ENCODE results near the gene HSPB8. TPM values are rescaled to one million over a fixed set of nuclear protein-coding genes. Genes with fewer than 3 reads are reported as not detected.
A peak's percentile ranks its signal among the peaks of the same experiment; 100 is the strongest.

HSPB8 gene, protein sequence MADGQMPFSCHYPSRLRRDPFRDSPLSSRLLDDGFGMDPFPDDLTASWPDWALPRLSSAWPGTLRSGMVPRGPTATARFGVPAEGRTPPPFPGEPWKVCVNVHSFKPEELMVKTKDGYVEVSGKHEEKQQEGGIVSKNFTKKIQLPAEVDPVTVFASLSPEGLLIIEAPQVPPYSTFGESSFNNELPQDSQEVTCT
- 10 to 100 TPM; 18.9 to 40.1 (median 22.2) TPM for total RNA-seq (2021; fragmentation: NEBNext Ultra II Directional; extraction: Animal tissue kit (Norgen Biotek cat#: 25700))
- long read RNA-seq, transcript HSPB8-201 (3 exons, 2,152 nt), result major isoform, 140 of 143 reads
- long read RNA-seq, partial matches to known transcripts, result 0 of 143 reads
- long read RNA-seq, other reads (novel, unspliced or antisense), result 3 of 143 reads

GRCh38 chr12:119178544-119179334 is at the start of gene HSPB8:
Gene HSPB8 (plus strand): TSS chr12:119178931. CDS start chr12:119179313, 382 bp downstream.
- TF ChIP-seq CTCF (IDR thresholded peaks at IDR 0.05), result no peak
- H3K27ac Mint-ChIP-seq, result peak within 1 kb of the TSS; percentile 96
- H3K4me1 Mint-ChIP-seq (ENCODE audit: low read depth), result peaks cover 55% of the 10 kb centered on the region
- H3K9me3 Mint-ChIP-seq, result no peaks in the 10 kb centered on the region
- H3K36me3 Mint-ChIP-seq (ENCODE audit: low read depth), result no peaks in the 10 kb centered on the region
- peaks cover 3% of the 10 kb centered on the region; the same call in 1 of the 2 replicates for H3K27me3 Mint-ChIP-seq (ENCODE audit: insufficient read depth)
- peak; percentile 95 for DNase-seq
- H3K4me3 Mint-ChIP-seq, result peak within 1 kb of the TSS; percentile 92

DNA sequence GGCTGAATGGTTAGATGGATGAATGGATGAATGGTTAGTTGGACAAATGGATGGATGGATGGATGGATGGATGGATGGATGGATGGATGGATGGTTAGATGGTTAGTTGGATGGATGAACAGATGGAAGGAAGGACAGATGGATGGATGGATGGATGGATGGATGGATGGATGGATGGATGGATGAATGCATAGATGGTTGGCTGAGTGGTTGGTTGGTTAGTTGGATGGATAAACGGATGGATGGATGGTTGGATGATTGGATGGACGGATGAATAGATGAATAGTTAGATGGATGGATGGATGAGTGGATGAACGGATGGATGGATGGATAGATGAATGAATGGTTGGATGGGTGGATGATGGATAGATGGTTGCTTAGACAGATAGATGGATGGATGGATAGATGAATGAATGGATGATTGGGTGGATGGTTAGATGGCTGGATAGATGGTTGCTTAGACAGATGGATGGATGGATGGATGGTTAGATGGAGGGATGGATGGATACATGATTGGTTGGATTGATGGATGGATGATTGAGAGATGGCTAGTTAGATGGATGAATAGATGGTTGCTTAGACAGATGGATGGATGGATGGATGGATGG is 48.8 kb upstream of the HSPB8 start:
- no peaks in the 10 kb centered on the region for H3K4me1 Mint-ChIP-seq (ENCODE audit: low read depth)
- no peak for TF ChIP-seq CTCF (IDR thresholded peaks at IDR 0.05)
- no peak overlapping the region for H3K27ac Mint-ChIP-seq
- H3K9me3 Mint-ChIP-seq, result peaks cover 35% of the 10 kb centered on the region
- no peak for DNase-seq
- H3K4me3 Mint-ChIP-seq, result no peak overlapping the region
- no peaks in the 10 kb centered on the region for H3K27me3 Mint-ChIP-seq (ENCODE audit: insufficient read depth)
- H3K36me3 Mint-ChIP-seq (ENCODE audit: low read depth), result peaks cover 5% of the 10 kb centered on the region; the same call in 1 of the 2 replicates

DNA sequence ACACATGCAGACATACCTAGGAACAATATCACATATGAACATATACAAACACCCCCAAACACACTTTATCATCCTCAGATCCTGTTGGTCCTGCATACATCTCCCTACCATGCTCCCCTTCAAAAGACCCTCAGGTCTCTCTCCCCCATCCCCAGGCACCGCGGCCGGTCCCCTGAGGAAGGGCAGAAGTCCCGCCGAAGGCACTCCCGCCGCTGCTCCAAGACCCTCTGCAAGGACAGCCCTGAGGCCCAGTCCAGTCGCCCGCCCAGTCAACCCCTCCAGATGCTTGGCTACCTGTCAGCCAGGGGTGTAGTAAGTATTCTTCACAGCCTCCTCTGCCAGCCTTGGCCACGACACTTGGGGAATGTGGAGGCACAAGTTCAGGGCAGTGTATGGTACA is 48.2 kb upstream of the HSPB8 start:
- Mint-ChIP-seq H3K36me3 (ENCODE audit: low read depth) (peaks cover 5% of the 10 kb centered on the region; the same call in 1 of the 2 replicates), H3K9me3 (peaks cover 35% of the 10 kb centered on the region), H3K4me3 (no peak overlapping the region), H3K27me3 (ENCODE audit: insufficient read depth) (no peaks in the 10 kb centered on the region), H3K4me1 (ENCODE audit: low read depth) (no peaks in the 10 kb centered on the region), H3K27ac (no peak overlapping the region)
- no peak for TF ChIP-seq CTCF (IDR thresholded peaks at IDR 0.05)
- no peak for DNase-seq

DNA sequence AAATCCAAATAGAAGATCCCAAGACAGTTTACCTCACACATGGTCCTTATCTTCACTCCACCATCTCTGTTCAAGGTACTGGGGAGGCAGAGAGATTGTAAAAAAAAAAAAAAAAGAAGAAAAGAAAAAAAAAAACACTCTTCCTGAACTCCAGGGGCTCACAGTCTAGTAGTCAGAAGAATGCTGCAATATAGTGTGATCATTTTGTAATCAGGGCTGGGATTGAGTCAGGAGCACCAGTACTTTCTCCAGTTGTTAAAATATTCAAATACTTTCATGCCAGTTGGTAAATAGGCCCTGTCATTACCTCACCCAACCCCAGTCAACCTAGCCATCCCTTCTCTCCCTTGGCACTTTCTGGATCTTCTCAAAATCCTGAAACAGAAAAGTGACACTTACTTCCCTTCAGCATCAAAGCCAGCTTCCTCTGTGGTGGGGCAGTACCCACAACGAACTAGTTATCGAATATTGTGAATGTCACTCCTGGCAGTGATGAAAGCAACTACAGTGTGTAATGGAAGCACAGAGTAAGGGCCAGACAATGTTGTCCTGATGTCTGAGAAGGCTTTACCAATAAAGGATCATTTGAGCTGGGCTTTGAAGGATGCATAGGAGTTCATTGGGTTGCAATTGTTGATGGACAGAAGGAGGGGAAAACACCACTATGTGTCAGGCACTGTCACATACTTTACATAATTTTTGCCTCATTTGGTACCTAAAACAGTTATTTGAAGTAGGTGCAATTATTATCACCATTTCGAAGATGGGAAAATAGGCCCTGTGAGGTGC is 44.3 kb upstream of the HSPB8 start:
- Mint-ChIP-seq H3K27me3 (ENCODE audit: insufficient read depth) (peaks cover 5% of the 10 kb centered on the region), H3K27ac (no peak overlapping the region), H3K9me3 (peaks cover 33% of the 10 kb centered on the region), H3K36me3 (ENCODE audit: low read depth) (peaks cover 5% of the 10 kb centered on the region; the same call in 1 of the 2 replicates), H3K4me1 (ENCODE audit: low read depth) (no peaks in the 10 kb centered on the region), H3K4me3 (no peak overlapping the region)
- TF ChIP-seq CTCF (IDR thresholded peaks at IDR 0.05), result no peak
- DNase-seq, result no peak

Measured in HFFc6 (cell line).